Neural progenitor cell (in vitro differentiated cells): Measurements from ENCODE around the gene SEC62.

Source experiments
- EZH2 ChIP-seq: fragments of 200-600 bp; sonication (generic); IDR thresholded peaks from 2 replicates; pipeline ENCODE4 v1.6.1; 2017; ENCODE audit warnings: antibody characterized with exemption, mild to moderate bottlenecking, moderate library complexity
- EZH2phosphoT487 ChIP-seq: fragments of 200-600 bp; sonication (generic); IDR thresholded peaks from 2 replicates; pipeline ENCODE4 v1.6.1; 2017; ENCODE audit warnings: antibody characterized with exemption
- TF ChIP-seq, protein P1 (sequence below): fragments of 200-600 bp; sonication (generic); IDR thresholded peaks from 2 replicates; pipeline ENCODE4 v1.5.1; 2017; ENCODE audit warnings: antibody characterized with exemption, mild to moderate bottlenecking

DNA sequence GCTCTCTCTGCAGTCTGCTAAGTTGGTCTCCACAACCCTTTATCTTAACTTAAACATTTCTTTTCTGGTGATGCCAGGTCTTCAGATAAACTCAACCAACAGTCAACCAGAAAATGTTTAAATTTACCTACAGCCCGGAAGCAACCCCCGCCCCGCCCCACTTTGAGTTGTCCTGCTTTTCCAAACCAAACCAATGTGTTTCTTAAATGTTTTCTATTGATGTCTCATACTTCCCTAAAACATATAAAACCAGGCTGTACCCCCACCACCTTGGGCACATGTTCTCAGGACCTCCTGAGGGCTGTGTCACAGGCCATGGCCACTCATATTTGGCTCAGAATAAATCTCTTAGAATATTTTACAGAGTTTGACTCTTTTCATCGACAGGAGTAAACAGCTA is 58.0 kb downstream of the SEC62 start:
- TF ChIP-seq, protein P1, sequence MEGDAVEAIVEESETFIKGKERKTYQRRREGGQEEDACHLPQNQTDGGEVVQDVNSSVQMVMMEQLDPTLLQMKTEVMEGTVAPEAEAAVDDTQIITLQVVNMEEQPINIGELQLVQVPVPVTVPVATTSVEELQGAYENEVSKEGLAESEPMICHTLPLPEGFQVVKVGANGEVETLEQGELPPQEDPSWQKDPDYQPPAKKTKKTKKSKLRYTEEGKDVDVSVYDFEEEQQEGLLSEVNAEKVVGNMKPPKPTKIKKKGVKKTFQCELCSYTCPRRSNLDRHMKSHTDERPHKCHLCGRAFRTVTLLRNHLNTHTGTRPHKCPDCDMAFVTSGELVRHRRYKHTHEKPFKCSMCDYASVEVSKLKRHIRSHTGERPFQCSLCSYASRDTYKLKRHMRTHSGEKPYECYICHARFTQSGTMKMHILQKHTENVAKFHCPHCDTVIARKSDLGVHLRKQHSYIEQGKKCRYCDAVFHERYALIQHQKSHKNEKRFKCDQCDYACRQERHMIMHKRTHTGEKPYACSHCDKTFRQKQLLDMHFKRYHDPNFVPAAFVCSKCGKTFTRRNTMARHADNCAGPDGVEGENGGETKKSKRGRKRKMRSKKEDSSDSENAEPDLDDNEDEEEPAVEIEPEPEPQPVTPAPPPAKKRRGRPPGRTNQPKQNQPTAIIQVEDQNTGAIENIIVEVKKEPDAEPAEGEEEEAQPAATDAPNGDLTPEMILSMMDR, result no peak
- no peak for TF ChIP-seq EZH2
- TF ChIP-seq EZH2phosphoT487, result no peak
